ENCODE results near the gene TMEM30B. TPM values are rescaled to one million over a fixed set of nuclear protein-coding genes. Genes with fewer than 3 reads are reported as not detected.
A peak's percentile ranks its signal among the peaks of the same experiment; 100 is the strongest.
"Not testable (repeated sequence)": the region's sequence is repeated elsewhere in the genome, so short reads cannot be mapped to it uniquely, and the experiment has no call there.

TMEM30B gene
- polyA plus RNA-seq, 1 donor, result 36.6 TPM

- peak overlapping the region; percentile 51 for H3K4me3 ChIP-seq (ENCODE audit: low read length)
- peak; percentile 41 to 76 for DNase-seq
- no CpG with 5 or more reads among the region's 63 CpGs for WGBS (ENCODE audit: insufficient coverage, low lambda C conversion rate)
- H3K9me3 ChIP-seq (ENCODE audit: control insufficient read depth, low read depth, low read length), result no peaks in the 10 kb centered on the region
- H3K27me3 ChIP-seq (ENCODE audit: control insufficient read depth, insufficient read depth, low read length), result peaks cover 38% of the 10 kb centered on the region
- H3K36me3 ChIP-seq (ENCODE audit: control insufficient read depth, insufficient read depth, low read length), result no peaks in the 10 kb centered on the region
- H3K27ac ChIP-seq (ENCODE audit: low read length), result peak overlapping the region; percentile 27
- H3K4me1 ChIP-seq (ENCODE audit: control insufficient read depth, insufficient read depth, low read length), result no peaks in the 10 kb centered on the region
Measured at GRCh38 chr14:61322011-61322798, 41.1 kb upstream of the TMEM30B start.

- no CpG with 5 or more reads among the region's 66 CpGs for WGBS (ENCODE audit: insufficient coverage, low lambda C conversion rate)
- H3K27me3 ChIP-seq (ENCODE audit: control insufficient read depth, insufficient read depth, low read length), result peaks cover 40% of the 10 kb centered on the region
- peak; percentile 56 to 84 for DNase-seq
- H3K4me3 ChIP-seq (ENCODE audit: low read length), result peak within 1 kb of the TSS; percentile 51
- no peaks in the 10 kb centered on the region for H3K36me3 ChIP-seq (ENCODE audit: control insufficient read depth, insufficient read depth, low read length)
- H3K9me3 ChIP-seq (ENCODE audit: control insufficient read depth, low read depth, low read length), result no peaks in the 10 kb centered on the region
- H3K27ac ChIP-seq (ENCODE audit: low read length), result peak within 1 kb of the TSS; percentile 27
- H3K4me1 ChIP-seq (ENCODE audit: control insufficient read depth, insufficient read depth, low read length), result no peaks in the 10 kb centered on the region
Measured at GRCh38 chr14:61321385-61322010, 40.4 kb upstream of the TMEM30B start, which contains the start of gene PRKCH. Gene PRKCH, plus strand, starts transcription at chr14:61321579. Its CDS starts 523 bp downstream, at chr14:61322102.

GRCh38 chr14:61320806-61321384 is 39.8 kb upstream of the TMEM30B start:
- Histone ChIP-seq H3K27me3 (ENCODE audit: control insufficient read depth, insufficient read depth, low read length) (peaks cover 40% of the 10 kb centered on the region), H3K4me1 (ENCODE audit: control insufficient read depth, insufficient read depth, low read length) (no peaks in the 10 kb centered on the region), H3K4me3 (ENCODE audit: low read length) (peak overlapping the region; percentile 51), H3K27ac (ENCODE audit: low read length) (peak overlapping the region; percentile 13), H3K36me3 (ENCODE audit: control insufficient read depth, insufficient read depth, low read length) (no peaks in the 10 kb centered on the region), H3K9me3 (ENCODE audit: control insufficient read depth, low read depth, low read length) (no peaks in the 10 kb centered on the region)
- no CpG with 5 or more reads among the region's 29 CpGs for WGBS (ENCODE audit: insufficient coverage, low lambda C conversion rate)
- peak in 1 of 2 donors; percentile 34 for DNase-seq

GRCh38 chr14:61320170-61320569 is 39.0 kb upstream of the TMEM30B start:
- 69% methylated on average over 2 of the region's 16 CpGs for WGBS (ENCODE audit: insufficient coverage, low lambda C conversion rate)
- peaks cover 40% of the 10 kb centered on the region for H3K27me3 ChIP-seq (ENCODE audit: control insufficient read depth, insufficient read depth, low read length)
- H3K4me3 ChIP-seq (ENCODE audit: low read length), result not testable (repeated sequence)

GRCh38 chr14:61319706-61320105 is 38.6 kb upstream of the TMEM30B start:
- Histone ChIP-seq H3K4me3 (ENCODE audit: low read length) (no peak overlapping the region), H3K4me1 (ENCODE audit: control insufficient read depth, insufficient read depth, low read length) (no peaks in the 10 kb centered on the region), H3K27ac (ENCODE audit: low read length) (no peak overlapping the region), H3K36me3 (ENCODE audit: control insufficient read depth, insufficient read depth, low read length) (no peaks in the 10 kb centered on the region), H3K27me3 (ENCODE audit: control insufficient read depth, insufficient read depth, low read length) (peaks cover 40% of the 10 kb centered on the region), H3K9me3 (ENCODE audit: control insufficient read depth, low read depth, low read length) (no peaks in the 10 kb centered on the region)
- 80% methylated on average over 1 of the region's 6 CpGs for WGBS (ENCODE audit: insufficient coverage, low lambda C conversion rate)
- no peak for DNase-seq

More at GRCh38 chr14:61320170-61320569, 39.0 kb upstream of the TMEM30B start:
- not testable (repeated sequence) for DNase-seq; H3K36me3 ChIP-seq (ENCODE audit: control insufficient read depth, insufficient read depth, low read length); H3K27ac ChIP-seq (ENCODE audit: low read length); H3K9me3 ChIP-seq (ENCODE audit: control insufficient read depth, low read depth, low read length); H3K4me1 ChIP-seq (ENCODE audit: control insufficient read depth, insufficient read depth, low read length)

GRCh38 chr14:61319086-61319485 is 37.9 kb upstream of the TMEM30B start:
- no CpG with 5 or more reads among the region's 3 CpGs for WGBS (ENCODE audit: insufficient coverage, low lambda C conversion rate)
- Histone ChIP-seq H3K36me3 (ENCODE audit: control insufficient read depth, insufficient read depth, low read length) (no peaks in the 10 kb centered on the region), H3K4me1 (ENCODE audit: control insufficient read depth, insufficient read depth, low read length) (no peaks in the 10 kb centered on the region), H3K9me3 (ENCODE audit: control insufficient read depth, low read depth, low read length) (no peaks in the 10 kb centered on the region), H3K27ac (ENCODE audit: low read length) (no peak overlapping the region), H3K4me3 (ENCODE audit: low read length) (no peak overlapping the region), H3K27me3 (ENCODE audit: control insufficient read depth, insufficient read depth, low read length) (peaks cover 37% of the 10 kb centered on the region)
- no peak for DNase-seq

GRCh38 chr14:61315313-61315712 is 34.2 kb upstream of the TMEM30B start:
- no peak overlapping the region for H3K4me3 ChIP-seq (ENCODE audit: low read length)
- WGBS (ENCODE audit: insufficient coverage, low lambda C conversion rate), result 84% methylated on average over 2 of the region's 4 CpGs
- DNase-seq, result no peak
- H3K4me1 ChIP-seq (ENCODE audit: control insufficient read depth, insufficient read depth, low read length), result no peaks in the 10 kb centered on the region
- H3K27me3 ChIP-seq (ENCODE audit: control insufficient read depth, insufficient read depth, low read length), result peaks cover 6% of the 10 kb centered on the region
- peaks cover 3% of the 10 kb centered on the region for H3K9me3 ChIP-seq (ENCODE audit: control insufficient read depth, low read depth, low read length)
- H3K27ac ChIP-seq (ENCODE audit: low read length), result no peak overlapping the region
- H3K36me3 ChIP-seq (ENCODE audit: control insufficient read depth, insufficient read depth, low read length), result no peaks in the 10 kb centered on the region

- H3K9me3 ChIP-seq (ENCODE audit: control insufficient read depth, low read depth, low read length); DNase-seq; H3K36me3 ChIP-seq (ENCODE audit: control insufficient read depth, insufficient read depth, low read length); H3K4me3 ChIP-seq (ENCODE audit: low read length); H3K4me1 ChIP-seq (ENCODE audit: control insufficient read depth, insufficient read depth, low read length); H3K27ac ChIP-seq (ENCODE audit: low read length); H3K27me3 ChIP-seq (ENCODE audit: control insufficient read depth, insufficient read depth, low read length): not testable (repeated sequence)
- WGBS (ENCODE audit: insufficient coverage, low lambda C conversion rate), result no CpG with 5 or more reads among the region's 4 CpGs
Measured at GRCh38 chr14:61308701-61309100, 27.6 kb upstream of the TMEM30B start.

GRCh38 chr14:61308198-61308597 is 27.1 kb upstream of the TMEM30B start:
- WGBS (ENCODE audit: insufficient coverage, low lambda C conversion rate), result 100% methylated on average over 1 of the region's 3 CpGs
- no peaks in the 10 kb centered on the region for H3K4me1 ChIP-seq (ENCODE audit: control insufficient read depth, insufficient read depth, low read length)
- H3K36me3 ChIP-seq (ENCODE audit: control insufficient read depth, insufficient read depth, low read length), result no peaks in the 10 kb centered on the region
- no peak for DNase-seq
- H3K4me3 ChIP-seq (ENCODE audit: low read length), result no peak overlapping the region
- peaks cover 8% of the 10 kb centered on the region for H3K9me3 ChIP-seq (ENCODE audit: control insufficient read depth, low read depth, low read length)
- H3K27ac ChIP-seq (ENCODE audit: low read length), result no peak overlapping the region
- H3K27me3 ChIP-seq (ENCODE audit: control insufficient read depth, insufficient read depth, low read length), result no peaks in the 10 kb centered on the region

- no peaks in the 10 kb centered on the region for H3K36me3 ChIP-seq (ENCODE audit: control insufficient read depth, insufficient read depth, low read length)
- no peak overlapping the region for H3K4me3 ChIP-seq (ENCODE audit: low read length)
- no peak for DNase-seq
- no peaks in the 10 kb centered on the region for H3K4me1 ChIP-seq (ENCODE audit: control insufficient read depth, insufficient read depth, low read length)
- 100% methylated on average over 1 of the region's 2 CpGs for WGBS (ENCODE audit: insufficient coverage, low lambda C conversion rate)
- H3K27me3 ChIP-seq (ENCODE audit: control insufficient read depth, insufficient read depth, low read length), result no peaks in the 10 kb centered on the region
- H3K27ac ChIP-seq (ENCODE audit: low read length), result no peak overlapping the region
- peaks cover 6% of the 10 kb centered on the region for H3K9me3 ChIP-seq (ENCODE audit: control insufficient read depth, low read depth, low read length)
Measured at GRCh38 chr14:61304688-61305087, 23.6 kb upstream of the TMEM30B start.
